Activated CD4-positive, CD25-positive, alpha-beta regulatory T cell treated with anti-CD3 and anti-CD28 coated beads, Interleukin-2, amount 50 U/mL, for 72 hours (primary cell): Measurements from ENCODE around the gene URM1.
"Not testable (repeated sequence)": the region's sequence is repeated elsewhere in the genome, so short reads cannot be mapped to it uniquely, and the experiment has no call there.

Experiments
- DNase-seq: peaks from one replicate; pipeline ENCODE4 v3.0.0; 2021

URM1 gene

DNA sequence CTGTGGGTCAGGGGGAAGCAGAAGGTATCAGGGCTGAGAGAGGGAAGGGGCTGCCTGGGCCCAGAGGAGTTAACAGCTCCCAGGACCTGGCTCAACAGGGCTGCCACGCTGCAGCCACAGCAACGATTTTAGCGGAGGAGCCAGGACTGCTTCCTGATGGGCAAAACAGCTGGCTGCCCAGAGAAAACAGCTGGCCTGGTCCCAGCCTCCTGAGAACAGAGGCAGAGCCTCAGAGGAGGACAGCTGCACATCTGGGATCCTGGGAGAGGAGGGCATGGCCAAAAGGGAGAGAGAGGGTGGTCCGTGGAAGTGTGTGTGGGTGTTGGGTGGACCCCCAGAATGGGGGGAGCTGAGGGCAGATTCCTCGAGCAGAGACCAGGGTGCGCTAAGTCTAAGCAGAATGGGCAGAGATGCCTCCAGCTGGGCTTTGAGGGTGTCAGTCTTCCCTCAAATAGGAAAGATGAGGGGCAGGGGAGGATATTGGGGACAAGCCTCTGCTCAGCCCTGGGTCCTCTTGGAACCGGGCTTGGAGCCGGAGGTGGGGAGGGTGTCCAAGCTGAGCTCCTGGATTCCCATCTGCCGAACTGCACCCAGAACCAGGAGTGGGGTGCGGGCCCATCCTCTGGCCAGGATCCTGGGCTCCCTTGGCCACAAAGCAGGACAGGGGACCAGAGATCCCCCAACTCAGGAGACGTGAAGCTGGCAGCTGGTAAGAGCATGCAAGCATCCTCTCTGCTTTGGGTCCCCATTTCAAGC lies 40.4 kb downstream of the URM1 start:
- DNase-seq: no peak

DNA sequence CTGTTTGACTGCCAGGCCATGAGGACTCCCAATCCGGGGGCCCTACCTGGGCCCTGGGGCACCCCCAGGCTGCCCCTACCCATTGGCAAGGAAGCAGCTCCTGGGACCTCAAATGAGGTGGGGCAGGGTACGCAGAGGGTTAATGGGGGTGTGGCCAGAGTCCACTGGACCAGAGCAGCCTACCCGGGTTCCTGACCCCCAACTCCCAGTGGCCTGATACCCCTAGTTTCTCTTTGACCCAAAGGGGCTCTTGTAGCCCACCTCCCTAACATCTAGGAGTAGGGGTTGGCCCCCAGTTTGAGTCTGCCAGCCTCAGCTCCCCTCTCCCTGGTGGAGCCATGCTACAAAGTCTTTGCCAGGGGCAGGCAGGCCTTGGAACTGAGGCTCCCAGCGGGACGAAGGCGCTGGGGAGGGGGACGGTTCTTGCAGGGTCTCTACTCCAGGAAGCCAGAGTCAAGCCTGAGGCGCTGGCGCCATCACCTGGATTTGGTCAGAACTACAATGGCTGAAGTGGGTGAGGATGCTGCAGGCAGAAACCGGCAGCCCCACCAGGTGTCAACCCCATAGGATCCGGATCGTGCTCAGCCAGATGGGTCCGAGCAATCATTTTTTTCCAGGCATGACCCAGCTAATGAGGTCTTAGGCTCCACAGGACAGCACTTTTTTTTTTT lies 41.1 kb downstream of the URM1 start:
- peak; percentile 57 for DNase-seq

DNA sequence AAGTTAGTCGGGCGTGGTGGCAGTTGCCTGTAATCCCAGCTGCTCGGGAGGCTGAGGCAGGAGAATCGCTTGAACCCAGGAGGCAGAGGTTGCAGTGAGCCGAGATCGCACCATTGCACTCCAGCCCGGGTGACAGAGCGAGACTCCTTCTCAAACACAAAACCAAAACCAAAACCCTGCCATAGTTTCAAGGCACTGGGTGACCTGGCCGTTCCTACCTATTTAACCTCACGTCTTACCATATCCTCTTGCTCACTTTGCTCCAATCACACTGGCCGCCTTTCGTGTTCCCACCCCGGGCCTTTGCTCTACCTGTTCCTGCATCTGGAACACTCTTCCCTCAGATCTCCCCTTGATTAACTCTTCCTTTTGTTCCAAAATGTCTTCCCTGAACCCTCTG lies 42.6 kb downstream of the URM1 start:
- DNase-seq: not testable (repeated sequence)

DNA sequence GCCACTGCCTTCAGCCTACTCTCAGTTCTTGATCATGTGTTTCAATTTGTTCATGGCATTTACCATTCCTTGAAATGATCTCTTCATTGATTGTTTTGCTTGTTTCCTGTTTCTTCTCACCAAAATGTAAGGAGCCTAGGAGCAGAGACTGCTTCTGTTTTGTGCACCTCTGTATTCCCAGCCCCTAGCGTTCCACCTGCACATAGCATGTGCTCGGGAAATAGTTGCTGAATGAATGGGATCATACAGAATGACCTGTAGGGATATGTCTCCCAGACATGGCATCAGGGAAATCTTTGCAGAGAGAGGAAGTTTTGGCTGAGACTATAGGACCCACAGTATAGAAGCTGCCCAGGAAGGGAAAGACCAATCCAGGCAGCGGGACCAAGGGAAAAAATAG lies 43.3 kb downstream of the URM1 start:
- DNase-seq: no peak

DNA sequence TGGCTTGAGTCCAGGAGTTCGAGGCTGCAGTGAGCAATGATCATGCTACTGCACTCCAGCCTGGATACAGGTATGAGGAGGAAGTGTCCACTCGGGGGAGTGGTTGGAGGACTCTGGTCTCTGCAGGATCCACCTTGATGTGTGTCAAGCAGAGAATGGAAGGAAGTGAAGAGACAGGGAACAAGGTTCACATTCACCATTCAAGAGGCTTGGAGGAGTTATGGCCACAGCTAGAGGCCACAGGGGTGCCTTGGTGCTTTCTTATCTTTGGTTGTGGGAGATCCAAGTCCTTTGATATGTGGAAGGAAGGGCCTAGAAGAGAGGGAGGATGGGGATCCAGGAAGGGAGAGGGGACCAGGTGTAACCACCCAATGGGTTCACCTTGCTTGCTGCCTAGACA lies 44.1 kb downstream of the URM1 start:
- DNase-seq: no peak

DNA sequence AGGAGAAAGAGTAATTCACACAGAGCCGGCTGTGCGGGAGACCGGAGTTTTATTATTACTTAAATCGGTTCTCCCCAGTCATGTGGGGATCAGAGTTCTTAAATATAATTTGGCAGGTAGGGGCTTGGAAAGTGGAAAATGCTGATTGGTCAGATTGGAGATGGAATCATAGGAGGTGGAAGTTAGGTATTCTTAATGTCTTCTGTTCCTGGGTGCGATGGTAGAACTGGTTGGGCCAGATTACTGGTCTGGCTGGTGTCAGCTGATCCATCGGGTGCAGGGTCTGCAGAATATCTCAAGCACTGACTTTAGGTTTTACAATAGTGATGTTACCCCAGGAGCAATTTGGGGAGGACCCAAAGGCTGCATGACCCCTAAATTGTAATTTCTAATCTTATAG lies 44.8 kb downstream of the URM1 start:
- no peak for DNase-seq

DNA sequence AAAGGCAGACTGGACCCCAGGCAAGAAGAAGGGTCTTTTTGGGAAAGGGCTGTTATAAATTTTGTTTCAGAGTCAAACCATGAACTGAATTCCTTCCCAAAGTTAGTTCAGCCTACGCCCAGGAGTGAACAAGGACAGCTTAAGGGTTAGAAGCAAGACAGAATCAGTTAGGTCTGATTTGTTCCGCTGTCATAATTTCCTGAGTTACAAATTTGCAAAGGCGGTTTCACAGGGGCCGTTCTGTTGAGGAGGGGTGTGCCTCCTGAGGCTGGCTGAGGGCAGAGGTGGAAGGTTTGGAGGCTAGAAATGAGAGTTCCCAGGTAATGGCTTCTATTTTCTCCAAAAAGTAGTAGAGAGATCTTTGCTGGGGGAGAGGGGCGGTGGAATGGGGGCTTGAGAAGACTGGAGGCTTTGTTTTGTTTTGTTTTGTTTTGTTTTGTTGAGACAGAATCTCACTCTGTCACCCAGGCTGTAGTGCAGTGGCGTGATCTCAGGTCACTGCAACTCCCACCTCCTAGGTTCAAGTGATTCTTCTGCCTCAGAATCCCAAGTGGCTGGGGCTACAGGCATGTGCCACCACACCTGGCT lies 45.4 kb downstream of the URM1 start:
- no peak for DNase-seq

DNA sequence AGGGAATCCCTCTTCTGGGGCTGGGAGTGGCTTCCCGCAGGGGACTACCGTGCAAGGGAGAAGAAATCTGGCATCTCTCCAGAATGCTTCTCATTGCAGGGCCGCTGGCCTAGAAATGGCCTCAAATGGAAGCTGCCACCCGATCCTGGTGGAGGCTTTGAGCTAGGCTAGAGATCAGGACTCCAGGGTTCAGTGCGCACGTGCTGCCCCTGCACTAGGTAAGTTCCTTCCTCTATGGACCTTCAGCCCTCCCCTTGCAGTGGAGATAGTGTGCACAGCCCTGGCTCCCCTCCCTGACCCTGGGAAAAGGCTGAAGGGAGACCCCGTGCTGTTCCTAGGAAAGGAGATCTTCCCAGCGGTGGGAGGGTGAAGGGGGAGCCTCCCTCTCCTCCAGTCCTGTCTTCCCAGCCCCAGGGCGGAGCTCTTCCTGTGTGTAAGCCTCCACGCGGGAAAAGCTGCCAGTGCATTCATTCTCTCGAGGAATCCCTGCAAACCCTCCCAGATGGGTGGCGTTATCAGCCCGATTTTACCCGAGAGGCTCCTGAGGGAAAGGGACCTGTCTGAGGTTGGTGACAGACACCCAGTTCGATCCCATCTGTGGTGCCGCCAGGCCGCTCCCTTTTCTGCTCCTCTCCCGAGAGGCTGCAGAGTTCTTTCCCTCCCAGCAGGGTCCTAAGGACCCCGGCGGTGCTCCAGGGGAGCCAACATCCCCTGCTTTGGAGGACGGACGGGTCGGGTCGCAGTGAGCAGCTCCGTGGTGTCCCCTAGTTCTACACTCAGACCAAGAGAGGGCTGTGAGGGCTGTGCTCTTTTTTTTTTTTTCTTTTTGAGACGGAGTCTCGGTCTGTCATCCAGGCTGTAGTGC lies 48.1 kb downstream of the URM1 start:
- DNase-seq: no peak

DNA sequence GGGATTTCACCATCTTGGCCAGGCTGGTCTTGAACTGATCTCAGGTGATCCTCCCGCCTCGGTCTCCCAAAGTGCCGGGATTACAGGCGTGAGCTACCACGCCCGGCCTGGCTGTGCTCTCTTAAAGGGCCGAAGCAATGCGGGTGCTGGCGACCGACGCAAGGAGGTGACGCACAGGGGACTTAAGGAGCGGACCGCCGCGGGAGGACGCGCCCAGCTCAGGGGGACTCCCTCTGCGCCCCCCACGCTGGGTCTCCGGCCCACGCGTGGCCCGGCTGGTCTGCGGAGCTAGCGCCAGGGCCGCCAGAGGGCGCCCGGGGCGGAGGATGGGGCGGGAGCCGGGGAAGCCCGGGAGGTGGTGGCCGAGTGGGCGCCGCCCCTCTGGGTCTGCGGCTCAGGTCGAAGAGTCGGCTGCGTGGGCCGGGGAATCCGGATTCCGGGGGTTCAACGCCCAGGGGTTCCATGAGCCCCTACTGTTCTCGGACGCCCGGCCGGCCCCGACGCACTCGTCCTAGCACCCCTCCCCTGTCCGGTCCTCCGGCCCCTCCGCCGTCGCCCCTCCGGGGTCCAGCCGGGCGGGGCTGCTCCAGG lies 49.0 kb downstream of the URM1 start:
- DNase-seq: peak; percentile 76

DNA sequence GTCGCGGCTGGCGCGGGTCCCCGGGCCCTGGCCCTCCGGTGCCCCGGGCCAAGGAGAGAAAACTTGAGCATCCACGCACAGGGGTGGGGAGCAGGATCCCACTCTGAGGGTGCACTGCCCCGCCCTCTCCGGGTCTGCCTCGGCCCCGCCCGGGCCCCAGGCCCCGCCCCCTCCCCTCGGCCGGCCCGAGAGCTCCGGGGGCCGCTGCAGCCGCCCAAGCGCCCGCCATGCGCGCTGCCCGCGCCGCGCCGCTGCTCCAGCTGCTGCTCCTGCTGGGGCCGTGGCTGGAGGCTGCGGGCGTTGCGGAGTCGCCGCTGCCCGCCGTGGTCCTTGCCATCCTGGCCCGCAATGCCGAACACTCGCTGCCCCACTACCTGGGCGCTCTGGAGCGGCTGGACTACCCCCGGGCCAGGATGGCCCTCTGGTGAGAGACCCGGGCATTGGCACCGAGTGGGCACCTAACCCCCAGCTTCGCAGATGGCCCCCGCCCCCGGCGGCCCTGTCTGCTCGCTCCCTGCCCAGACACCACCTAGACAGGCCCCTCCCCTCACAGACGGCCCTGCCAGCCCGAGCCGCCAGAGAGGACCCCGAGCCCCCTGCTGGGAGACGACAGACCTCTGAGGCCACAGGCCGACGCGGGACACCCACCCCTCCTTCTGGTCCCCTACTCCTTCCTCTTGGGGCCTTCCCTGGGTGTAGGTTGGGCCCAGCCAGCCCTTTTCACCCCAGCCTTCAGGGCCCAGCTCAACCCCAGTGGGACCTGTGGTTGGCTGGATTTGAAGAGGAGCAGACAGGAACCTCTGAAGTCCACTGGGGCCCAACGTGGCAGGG lies 49.7 kb downstream of the URM1 start, which contains the start of gene CERCAM:
Gene CERCAM (plus strand): TSS at position 207 of the 831 bp plus-strand sequence. CDS start 21 bp downstream, at position 228.
- DNase-seq: peak; percentile 51

DNA sequence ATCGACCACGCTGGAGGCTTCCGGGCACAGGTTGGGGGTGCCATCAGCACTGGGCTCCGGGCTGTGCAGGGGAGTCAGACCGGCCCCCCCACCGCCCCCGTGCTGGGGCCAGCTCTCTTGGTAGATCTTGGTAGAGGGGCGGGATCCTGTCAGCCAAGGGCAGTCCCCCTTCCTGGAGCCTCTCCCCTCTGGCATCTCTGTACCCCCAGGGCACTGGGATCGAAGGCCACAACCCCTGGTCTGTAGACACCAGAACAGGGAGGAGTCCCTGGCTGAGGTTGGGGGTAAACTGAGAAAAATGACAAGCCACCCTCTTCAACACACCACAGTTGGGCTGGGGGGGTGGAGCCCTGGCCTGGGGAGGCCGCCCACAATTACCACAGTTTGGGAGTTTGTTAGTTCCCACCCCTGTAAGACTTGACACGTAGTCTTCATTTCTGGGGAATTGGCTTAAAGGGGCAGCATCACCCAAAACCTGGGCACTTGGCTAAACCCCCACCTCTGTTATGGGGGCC lies 50.4 kb downstream of the URM1 start:
- DNase-seq: no peak

DNA sequence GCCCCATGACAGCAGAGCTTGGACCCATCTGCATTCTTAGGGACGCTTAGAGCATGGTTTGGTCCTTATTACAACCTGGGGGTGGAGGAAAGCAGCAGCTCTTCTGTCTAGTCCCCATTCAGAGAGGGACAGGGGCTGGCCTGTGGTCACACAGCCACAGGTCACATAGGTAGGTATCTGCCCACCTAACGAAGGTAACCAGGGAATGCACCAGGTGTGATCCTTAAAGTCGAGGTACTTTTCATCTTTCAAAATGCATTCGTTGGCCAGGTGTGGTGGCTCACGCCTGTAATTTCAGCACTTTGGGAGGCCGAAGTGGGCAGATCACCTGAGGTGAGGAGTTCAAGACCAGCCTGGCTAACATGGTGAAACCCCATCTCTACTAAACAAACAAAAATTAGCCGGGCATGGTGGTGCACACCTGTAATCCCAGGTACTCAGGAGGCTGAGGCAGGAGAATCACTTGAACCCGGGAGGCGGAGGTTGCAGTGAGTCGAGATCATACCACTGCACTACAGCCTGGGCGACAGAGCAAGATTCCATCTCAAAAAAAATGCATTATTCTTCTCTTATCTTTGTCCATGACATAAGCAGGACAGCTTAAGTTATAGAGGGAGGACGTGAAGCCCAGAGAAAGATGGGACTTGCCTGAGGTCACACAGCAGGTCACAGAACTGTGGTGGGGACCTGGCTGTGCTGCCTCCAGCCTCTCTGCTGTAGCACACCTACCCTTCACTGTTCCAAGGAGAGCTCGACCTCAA lies 51.0 kb downstream of the URM1 start:
- not testable (repeated sequence) for DNase-seq

DNA sequence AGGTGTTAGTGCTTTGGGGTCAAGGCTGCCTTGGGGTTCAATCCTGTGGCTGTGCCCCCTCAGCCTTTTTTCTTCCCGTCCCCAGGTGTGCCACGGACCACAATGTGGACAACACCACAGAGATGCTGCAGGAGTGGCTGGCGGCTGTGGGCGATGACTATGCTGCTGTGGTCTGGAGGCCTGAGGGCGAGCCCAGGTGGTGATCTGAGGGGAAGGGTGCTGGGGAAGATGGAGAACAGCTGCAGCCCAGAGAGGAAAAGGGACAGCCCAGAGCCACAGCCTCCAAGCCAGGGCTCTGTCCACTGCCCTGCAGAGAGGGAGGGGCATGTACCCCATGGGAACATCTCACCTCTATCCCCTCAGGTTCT lies 51.6 kb downstream of the URM1 start:
- DNase-seq: no peak

DNA sequence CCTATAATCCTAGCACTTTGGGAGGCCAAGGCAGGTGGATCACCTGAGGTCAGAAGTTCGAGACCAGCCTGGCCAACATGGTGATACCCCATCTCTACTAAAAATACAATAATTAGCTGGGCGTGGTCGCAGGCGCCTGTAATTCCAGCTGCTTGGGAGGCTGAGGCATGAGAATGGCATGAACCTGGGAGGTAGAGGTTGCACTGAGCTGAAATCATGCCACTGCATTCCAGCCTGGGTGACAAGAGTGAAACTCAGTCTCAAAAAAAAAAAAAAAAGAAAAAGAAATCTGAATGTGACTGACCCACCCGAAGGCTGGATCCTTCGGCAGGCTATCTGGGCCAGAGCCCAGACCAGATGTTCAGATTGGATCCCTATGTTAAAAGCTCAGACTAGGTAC lies 52.2 kb downstream of the URM1 start:
- DNase-seq: not testable (repeated sequence)

DNA sequence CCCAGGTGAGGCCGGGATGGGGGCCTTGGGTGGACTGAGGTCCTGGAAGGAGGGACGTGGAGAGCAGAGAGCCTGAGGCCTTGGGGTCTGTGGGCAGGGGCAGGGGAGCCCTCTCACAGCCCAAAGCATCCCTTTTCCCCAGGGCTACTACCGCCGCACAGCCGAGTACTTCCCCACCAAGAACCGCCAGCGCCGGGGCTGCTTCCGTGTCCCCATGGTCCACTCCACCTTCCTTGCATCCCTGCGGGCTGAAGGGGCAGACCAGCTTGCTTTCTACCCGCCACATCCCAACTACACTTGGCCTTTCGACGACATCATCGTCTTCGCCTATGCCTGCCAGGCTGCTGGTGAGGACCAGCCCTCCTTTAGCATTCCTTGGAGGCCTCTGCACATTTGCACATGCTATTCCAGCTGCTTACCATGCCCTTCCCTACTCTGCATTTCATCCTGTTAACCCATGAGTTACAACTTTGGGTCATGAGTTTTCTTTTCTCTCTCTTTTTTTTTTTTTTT lies 53.1 kb downstream of the URM1 start:
- no peak for DNase-seq

DNA sequence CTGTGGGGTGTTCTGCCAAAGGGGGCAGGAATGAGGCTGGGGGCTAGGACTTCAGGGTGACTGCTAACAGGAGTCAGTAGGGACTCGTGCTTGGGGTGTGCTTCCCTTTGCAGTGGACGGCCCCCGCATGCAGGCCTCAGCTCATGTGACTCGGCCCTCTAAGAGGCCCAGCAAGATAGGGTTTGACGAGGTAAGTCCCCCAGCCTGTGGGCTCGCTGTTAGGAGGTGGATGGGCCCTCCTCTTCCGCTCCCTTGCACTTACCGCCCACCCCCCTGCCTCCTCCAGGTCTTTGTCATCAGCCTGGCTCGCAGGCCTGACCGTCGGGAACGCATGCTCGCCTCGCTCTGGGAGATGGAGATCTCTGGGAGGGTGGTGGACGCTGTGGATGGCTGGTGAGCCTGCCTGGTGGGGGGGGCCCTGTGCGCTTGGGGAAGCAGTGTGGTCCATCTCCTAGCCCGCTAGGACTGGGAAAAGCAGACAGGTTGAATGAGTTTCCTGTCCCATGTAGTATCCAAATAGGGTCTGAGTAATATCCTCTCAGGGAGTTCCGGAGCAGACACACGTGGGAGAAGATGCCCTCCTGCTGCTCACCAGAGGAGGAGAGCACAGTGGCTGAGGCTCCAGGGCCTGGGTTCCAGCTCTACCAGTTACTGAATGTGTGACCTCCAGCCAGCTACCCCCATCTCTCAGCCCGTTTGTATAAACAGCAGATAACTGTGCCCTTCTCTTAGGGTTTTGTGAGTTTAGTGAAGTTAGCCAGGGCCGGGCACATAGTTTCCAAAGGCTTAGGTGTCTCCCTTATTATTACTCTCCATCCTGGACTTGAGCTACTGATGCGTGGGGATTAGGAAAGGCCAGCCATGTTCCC lies 57.7 kb downstream of the URM1 start:
- DNase-seq: no peak

DNA sequence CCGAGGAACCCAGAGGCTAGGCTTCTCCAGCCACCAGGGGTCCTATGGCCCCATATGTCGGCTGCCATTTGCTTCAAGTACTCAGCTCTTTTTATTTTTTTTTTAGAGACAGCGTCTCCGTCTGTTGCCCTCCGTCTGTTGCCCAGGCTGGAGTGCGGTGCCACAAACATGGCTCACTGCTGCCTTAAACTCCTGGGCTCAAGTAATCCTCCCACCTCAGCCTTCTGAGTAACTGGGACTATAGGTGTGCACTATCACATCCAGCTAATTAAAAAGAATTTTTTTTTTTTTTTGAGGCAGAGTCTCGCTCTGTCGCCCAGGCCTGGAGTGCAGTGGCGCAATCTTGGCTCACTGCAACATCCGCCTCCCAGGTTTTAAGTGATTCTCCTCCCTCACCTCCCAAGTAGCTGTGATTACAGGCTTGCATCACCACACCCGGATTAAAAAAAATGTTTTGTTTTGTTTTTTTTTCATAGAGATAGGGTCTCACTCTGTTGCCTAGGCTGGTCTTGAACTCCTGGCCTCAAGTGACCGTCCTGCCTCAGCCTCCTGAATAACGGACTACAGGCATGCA lies 58.4 kb downstream of the URM1 start:
- no peak for DNase-seq

DNA sequence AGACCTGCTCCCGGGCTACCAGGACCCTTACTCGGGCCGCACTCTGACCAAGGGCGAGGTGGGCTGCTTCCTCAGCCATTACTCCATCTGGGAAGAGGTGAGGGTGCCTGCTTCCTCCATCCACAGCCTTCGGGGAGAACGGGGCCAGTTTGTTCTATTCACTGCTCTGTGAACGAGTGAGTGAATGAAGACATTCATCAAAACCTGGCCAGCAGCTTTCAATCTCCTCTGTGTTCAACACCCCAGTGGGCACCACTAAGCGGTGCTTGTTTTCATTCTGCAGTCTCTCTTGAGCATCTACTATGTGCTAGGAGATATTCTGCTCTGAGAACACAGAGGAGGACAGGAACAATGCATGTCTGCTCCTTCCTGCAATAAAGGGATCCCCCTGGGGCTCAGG lies 60.0 kb downstream of the URM1 start:
- DNase-seq: no peak

DNA sequence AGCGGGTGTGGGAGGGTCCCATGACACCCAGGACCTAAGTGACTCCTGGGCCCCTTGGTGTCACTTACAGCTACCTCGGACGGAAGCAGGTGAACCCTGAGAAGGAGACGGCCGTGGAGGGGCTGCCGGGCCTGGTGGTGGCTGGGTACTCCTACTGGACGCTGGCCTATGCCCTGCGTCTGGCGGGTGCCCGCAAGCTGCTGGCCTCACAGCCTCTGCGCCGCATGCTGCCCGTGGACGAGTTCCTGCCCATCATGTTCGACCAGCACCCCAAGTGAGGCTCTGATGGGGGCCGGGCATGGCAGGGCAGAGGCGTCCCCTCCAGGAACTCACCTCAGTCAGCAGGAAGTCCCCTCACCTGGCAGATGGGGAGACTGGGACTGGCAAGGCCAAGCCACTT lies 63.2 kb downstream of the URM1 start:
- no peak for DNase-seq
